HG03457 (cell line): ENCODE measurements around the gene PCDHGA8.
"Not testable (repeated sequence)": the region's sequence is repeated elsewhere in the genome, so short reads cannot be mapped to it uniquely, and the experiment has no call there.

ENCODE experiments used
- ATAC-seq: cut with Tn5 transposase; IDR thresholded peaks from one replicate; pipeline ENCODE4 v1.9.1; 2021; ENCODE audit warnings: moderate number of reproducible peaks; ENCODE audit not compliant: unreplicated experiment

The PCDHGA8 gene

DNA sequence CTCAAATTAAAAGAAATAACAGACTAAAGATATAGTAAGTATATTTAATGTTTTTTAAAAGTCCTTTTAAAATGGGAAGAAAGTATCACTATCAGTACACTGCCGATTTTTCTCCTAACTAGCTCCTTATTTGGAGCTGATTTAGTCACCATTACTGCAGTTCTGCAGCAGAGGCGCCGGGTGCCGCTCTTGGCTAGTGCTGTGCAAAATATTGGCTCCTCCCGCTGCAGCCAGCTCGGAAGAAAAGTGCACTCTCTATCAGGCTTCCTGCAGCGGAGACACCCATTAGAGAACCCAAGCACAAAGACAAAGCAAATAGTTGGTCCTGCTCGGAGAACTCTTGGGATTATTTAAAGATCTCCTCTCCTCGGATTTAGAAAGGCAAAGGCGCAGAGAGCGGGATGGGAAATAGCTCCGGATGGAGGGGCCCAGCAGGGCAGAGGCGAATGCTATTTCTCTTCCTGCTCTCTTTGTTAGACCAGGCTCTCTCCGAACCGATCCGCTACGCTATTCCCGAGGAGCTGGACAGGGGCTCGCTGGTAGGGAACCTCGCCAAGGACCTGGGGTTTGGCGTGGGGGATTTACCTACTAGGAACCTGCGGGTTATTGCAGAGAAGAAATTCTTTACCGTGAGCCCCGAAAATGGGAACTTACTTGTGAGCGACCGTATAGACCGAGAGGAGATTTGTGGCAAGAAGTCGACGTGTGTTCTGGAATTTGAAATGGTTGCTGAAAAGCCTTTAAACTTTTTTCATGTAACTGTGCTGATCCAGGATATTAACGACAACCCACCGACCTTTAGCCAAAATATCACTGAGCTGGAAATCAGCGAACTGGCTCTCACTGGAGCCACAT is 22.2 kb upstream of the PCDHGA8 start, which contains the start of gene PCDHGB3:
Gene PCDHGB3 (plus strand): TSS at position 249 of the 855 bp plus-strand sequence. CDS start 153 bp downstream, at position 402.
- peak; percentile 59 for ATAC-seq

DNA sequence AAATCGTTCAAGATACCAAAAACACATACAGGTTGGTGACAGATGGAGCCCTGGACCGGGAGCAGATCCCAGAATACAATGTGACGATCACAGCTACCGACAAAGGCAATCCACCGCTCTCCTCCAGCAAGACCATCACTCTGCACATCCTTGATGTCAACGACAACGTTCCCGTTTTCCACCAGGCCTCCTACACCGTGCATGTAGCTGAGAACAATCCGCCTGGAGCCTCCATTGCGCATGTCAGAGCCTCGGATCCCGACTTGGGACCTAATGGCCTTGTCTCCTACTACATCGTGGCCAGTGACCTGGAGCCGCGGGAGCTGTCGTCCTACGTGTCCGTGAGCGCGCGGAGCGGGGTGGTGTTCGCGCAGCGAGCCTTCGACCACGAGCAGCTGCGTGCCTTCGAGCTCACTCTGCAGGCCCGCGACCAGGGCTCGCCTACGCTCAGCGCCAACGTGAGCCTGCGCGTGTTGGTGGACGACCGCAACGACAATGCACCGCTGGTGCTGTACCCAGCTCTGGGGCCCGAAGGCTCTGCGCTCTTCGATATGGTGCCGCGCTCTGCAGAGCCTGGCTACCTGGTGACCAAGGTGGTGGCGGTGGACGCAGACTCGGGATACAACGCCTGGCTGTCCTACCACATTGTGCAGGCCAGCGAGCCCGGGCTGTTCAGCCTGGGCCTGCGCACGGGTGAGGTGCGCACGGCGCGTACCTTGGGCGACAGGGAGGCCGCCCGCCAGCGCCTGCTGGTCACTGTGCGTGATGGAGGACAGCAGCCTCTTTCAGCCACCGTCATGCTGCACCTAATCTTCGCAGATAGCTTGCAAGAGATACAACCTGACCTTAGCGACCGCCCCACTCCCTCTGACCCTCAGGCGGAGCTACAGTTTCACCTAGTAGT is 20.6 kb upstream of the PCDHGA8 start:
- ATAC-seq, result no peak

DNA sequence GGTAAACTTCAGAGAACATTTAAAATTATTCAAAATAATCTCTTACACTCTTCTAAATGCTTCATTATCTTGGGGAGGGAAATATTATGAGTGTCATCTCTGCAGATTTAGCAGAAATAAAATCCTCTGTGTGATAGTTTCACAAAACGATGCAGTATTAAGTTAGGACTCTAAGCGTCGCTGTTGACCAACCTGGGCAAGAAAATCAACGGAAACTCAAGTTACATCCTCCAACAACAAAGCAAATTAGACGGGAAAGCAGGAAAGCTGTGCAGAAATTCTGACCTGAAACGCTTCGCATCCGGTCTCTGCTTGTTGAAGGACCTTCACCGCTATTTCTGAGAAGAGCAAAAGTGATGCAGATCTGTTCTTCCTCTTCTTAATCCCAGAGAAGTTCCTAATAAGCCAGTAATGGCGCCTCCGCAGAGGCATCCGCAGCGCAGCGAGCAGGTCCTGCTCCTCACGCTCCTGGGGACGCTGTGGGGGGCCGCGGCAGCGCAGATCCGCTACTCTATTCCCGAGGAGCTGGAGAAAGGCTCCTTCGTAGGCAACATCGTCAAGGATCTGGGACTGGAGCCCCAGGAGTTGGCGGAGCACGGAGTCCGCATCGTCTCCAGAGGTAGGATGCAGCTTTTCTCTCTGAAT is 18.6 kb upstream of the PCDHGA8 start, which contains the start of gene PCDHGA6:
Gene PCDHGA6 (plus strand): TSS at position 219 of the 645 bp plus-strand sequence. CDS start 193 bp downstream, at position 412.
- ATAC-seq, result no peak

DNA sequence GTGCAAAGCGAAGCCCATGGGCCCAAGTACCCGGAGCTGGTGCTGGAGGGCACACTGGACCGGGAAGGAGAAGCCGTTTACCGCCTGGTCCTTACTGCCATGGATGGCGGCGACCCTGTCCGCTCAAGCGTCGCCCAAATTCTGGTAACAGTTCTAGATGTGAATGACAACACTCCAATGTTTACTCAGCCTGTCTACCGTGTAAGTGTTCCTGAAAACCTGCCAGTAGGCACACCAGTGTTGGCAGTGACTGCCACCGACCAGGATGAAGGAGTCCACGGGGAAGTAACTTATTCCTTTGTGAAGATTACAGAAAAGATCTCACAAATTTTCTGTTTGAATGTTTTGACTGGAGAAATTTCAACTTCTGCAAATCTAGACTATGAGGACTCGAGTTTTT is 17.8 kb upstream of the PCDHGA8 start:
- ATAC-seq, result no peak

DNA sequence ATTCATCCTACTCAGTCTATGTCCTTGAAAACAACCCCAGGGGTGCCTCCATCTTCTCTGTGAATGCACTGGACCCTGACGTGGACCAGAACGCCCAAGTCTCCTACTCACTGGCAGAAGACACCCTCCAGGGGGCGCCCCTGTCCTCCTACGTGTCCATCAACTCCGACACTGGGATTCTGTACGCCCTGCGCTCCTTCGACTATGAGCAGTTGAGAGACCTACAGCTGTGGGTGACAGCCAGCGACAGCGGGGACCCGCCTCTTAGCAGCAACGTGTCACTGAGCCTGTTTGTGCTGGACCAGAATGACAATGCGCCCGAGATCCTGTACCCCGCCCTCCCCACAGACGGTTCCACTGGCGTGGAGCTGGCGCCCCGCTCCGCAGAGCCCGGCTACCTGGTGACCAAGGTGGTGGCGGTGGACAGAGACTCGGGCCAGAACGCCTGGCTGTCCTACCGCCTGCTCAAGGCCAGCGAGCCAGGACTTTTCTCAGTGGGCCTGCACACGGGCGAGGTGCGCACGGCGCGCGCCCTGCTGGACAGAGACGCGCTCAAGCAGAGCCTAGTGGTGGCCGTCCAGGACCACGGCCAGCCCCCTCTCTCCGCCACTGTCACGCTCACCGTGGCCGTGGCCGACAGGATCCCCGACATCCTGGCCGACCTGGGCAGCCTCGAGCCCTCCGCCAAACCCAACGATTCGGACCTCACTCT is 16.8 kb upstream of the PCDHGA8 start:
- not testable (repeated sequence) for ATAC-seq

DNA sequence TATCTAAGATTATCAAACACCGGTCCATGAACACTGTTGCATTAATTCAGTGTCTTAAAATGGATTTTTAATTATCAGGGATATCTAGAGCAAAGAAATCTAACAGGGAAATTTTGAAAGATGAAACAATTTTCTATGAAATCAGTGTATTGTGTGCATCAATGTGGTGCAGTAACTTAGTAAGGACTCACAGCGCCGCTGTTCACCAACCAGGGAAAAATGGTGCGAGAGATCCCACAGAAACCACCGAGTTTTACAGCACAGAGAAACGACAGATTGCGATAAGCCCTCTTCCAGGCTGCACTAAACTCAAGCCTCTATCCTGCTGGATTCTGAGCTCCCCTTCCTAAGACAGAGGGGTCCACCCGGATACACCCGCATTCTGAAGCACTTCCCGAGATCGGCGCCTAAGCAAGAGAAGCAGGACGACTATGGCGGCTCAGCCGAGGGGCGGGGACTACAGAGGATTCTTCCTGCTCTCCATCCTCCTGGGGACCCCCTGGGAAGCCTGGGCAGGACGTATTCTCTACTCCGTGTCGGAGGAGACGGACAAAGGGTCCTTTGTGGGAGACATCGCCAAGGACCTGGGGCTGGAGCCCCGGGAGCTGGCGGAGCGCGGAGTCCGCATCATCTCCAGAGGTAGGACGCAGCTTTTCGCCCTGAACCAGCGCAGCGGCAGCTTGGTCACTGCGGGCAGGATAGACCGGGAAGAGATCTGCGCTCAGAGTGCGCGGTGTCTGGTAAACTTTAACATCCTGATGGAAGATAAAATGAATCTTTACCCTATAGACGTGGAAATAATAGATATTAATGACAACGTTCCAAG is 9.8 kb upstream of the PCDHGA8 start, which contains the start of gene PCDHGA7:
Gene PCDHGA7 (plus strand): TSS at position 274 of the 826 bp plus-strand sequence. CDS start 158 bp downstream, at position 432.
- ATAC-seq, result no peak

DNA sequence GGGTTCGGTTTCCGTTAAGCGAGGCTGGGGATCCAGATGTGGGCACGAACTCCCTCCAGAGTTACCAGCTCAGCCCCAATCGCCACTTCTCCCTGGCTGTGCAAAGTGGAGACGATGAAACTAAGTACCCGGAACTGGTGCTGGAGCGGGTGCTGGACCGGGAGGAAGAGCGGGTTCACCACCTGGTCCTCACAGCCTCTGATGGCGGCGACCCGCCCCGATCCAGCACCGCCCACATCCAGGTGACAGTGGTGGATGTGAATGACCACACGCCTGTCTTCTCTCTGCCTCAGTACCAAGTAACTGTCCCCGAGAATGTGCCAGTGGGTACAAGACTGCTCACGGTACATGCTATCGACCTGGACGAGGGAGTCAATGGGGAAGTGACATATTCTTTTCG is 9.1 kb upstream of the PCDHGA8 start:
- no peak for ATAC-seq

DNA sequence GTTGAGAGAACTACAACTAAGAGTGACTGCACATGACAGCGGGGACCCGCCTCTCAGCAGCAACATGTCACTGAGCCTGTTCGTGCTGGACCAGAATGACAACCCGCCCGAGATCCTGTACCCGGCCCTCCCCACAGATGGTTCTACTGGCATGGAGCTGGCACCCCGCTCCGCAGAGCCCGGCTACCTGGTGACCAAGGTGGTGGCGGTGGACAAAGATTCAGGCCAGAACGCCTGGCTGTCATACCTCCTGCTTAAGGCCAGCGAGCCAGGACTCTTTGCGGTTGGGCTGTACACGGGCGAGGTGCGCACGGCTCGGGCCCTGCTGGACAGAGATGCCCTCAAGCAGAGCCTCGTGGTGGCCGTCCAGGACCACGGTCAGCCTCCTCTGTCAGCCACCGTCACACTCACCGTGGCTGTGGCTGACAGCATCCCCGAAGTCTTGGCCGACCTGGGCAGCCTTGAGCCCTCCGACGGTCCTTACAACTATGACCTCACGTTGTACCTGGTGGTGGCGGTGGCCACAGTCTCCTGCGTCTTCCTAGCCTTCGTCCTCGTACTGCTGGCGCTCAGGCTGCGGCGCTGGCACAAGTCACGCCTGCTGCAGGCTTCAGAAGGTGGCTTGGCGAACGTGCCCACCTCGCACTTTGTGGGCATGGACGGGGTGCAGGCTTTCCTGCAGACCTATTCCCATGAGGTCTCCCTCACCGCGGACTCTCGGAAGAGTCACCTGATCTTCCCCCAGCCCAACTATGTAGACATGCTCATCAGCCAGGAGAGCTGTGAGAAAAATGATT is 7.8 kb upstream of the PCDHGA8 start:
- no peak for ATAC-seq

DNA sequence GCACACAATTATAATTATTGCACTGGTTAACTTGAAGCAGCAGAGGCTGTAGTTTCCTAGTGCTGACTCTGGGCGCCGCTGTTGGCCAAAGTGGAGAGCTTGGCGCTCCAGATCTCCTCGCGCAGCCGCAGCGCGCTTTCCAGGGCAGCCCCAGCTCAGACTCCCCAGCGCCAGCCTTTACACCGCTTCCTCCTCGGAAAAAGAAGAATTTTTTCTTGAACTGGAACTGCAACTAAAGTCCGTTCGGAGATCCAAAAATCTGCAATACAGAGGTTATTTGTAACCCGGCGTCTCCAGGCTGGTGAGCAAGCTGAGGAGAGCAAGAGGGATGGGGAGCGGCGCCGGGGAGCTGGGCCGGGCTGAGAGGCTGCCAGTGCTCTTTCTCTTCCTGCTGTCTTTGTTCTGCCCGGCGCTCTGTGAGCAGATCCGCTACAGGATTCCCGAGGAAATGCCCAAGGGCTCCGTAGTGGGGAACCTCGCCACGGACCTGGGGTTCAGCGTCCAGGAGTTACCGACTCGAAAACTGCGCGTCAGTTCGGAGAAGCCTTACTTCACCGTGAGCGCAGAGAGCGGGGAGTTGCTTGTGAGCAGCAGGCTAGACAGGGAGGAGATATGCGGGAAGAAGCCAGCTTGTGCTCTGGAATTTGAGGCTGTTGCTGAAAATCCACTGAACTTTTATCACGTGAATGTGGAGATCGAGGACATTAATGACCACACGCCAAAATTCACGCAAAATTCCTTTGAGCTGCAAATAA is 4.7 kb upstream of the PCDHGA8 start, which contains the start of gene PCDHGB4:
Gene PCDHGB4 (plus strand): TSS at position 142 of the 755 bp plus-strand sequence. CDS start 187 bp downstream, at position 329.
- ATAC-seq, result not testable (repeated sequence)

DNA sequence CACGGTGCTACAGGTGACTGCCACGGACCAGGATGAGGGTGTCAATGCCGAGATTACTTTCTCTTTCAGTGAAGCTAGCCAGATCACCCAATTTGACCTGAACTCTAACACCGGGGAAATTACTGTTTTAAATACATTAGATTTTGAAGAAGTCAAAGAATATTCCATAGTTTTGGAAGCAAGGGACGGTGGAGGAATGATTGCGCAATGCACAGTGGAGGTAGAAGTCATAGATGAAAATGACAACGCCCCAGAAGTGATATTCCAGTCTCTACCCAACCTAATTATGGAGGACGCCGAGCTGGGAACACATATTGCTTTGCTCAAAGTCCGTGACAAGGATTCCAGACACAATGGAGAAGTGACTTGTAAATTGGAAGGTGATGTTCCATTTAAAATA is 3.8 kb upstream of the PCDHGA8 start:
- ATAC-seq, result no peak

DNA sequence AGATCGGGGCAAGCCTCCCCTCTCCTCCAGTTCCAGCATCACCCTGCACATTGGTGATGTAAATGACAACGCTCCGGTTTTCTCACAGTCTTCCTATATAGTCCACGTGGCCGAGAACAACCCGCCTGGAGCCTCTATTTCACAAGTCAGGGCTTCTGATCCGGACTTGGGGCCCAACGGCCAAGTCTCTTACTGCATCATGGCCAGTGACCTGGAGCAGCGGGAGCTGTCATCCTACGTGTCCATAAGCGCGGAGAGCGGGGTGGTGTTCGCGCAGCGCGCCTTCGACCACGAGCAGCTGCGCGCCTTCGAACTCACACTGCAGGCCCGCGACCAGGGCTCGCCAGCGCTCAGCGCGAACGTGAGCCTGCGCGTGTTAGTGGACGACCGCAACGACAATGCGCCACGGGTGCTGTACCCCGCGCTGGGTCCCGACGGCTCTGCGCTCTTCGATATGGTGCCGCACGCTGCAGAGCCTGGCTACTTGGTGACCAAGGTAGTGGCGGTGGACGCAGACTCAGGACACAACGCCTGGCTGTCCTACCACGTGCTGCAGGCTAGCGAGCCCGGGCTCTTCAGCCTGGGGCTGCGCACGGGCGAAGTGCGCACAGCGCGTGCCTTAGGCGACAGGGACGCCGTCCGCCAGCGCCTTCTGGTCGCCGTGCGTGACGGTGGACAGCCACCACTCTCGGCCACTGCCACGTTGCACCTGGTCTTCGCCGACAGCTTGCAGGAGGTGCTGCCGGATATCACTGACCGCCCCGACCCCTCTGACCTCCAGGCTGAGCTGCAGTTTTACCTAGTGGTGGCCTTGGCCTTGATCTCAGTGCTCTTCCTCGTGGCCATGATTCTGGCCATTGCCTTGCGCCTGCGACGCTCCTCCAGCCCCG is 3.0 kb upstream of the PCDHGA8 start:
- no peak for ATAC-seq

DNA sequence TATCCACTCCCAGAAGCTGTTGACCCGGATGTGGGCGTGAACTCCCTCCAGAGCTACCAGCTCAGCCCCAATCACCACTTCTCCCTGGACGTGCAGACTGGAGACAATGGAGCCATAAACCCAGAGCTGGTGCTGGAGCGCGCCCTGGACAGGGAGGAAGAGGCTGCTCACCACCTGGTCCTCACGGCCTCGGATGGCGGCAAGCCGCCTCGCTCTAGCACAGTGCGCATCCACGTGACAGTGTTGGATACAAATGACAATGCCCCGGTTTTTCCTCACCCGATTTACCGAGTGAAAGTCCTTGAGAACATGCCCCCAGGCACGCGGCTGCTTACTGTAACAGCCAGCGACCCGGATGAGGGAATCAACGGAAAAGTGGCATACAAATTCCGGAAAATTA is 834 bp downstream of the PCDHGA8 start:
- ATAC-seq, result no peak

DNA sequence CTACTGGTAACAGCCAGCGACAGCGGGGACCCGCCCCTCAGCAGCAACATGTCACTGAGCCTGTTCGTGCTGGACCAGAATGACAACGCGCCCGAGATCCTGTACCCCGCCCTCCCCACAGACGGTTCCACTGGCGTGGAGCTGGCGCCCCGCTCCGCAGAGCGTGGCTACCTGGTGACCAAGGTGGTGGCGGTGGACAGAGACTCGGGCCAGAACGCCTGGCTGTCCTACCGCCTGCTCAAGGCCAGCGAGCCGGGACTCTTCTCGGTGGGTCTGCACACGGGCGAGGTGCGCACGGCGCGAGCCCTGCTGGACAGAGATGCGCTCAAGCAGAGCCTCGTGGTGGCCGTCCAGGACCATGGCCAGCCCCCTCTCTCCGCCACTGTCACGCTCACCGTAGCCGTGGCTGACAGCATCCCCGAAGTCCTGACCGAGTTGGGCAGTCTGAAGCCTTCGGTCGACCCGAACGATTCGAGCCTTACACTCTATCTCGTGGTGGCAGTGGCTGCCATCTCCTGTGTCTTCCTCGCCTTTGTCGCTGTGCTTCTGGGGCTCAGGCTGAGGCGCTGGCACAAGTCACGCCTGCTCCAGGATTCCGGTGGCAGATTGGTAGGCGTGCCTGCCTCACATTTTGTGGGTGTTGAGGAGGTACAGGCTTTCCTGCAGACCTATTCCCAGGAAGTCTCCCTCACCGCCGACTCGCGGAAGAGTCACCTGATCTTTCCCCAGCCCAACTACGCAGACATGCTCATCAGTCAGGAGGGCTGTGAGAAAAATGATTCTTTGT is 2.2 kb downstream of the PCDHGA8 start:
- not testable (repeated sequence) for ATAC-seq

DNA sequence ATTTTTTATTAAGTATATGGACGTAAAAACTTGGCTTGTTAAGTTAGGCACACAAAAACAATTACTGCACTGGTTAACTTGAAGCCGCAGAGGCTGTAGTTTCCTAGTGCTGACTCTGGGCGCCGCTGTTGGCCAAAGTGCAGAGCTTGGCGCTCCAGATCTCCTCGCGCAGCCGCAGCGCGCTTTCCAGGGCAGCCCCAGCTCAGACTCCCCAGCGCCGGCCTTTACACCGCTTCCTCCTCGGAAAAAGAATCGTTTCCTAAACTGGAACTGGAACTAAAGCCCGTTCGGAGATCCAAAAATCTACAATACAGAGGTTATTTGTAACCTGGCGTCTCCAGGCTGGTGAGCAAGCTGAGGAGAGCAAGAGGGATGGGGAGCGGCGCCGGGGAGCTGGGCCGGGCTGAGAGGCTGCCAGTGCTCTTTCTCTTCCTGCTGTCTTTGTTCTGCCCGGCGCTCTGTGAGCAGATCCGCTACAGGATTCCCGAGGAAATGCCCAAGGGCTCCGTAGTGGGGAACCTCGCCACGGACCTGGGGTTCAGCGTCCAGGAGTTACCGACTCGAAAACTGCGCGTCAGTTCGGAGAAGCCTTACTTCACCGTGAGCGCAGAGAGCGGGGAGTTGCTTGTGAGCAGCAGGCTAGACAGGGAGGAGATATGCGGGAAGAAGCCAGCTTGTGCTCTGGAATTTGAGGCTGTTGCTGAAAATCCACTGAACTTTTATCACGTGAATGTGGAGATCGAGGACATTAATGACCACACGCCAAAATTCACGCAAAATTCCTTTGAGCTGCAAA is 5.5 kb downstream of the PCDHGA8 start, which contains the start of gene PCDHGB5:
Gene PCDHGB5 (plus strand): TSS at position 192 of the 796 bp plus-strand sequence. CDS start 181 bp downstream, at position 373.
- ATAC-seq, result not testable (repeated sequence)

DNA sequence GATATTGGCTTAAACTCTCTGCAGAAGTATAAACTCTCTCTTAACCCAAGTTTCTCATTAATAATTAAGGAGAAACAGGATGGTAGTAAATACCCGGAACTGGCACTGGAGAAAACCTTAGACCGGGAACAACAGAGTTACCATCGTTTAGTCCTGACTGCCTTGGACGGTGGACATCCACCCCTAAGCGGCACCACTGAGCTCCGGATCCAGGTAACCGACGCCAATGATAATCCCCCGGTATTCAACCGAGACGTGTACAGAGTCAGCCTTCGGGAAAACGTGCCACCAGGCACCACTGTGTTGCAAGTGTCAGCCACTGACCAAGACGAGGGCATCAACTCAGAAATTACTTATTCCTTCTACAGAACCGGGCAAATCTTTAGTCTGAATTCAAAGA is 6.2 kb downstream of the PCDHGA8 start:
- ATAC-seq, result no peak
